Fibroblast of the aortic adventitia (primary cell): ENCODE measurements around the gene BPIFB4. TPM values are rescaled to one million over a fixed set of nuclear protein-coding genes. Genes with fewer than 3 reads are reported as not detected.
"Not testable (repeated sequence)": the region's sequence is repeated elsewhere in the genome, so short reads cannot be mapped to it uniquely, and the experiment has no call there.

Source experiments
- DNase-seq: peaks from one replicate; pipeline ENCODE4 v3.0.0-alpha.2; 2010; ENCODE audit warnings: low read depth
- H3K4me3 ChIP-seq: 2 replicates; pipeline ENCODE4 v1.5.1; 2011; ENCODE audit warnings: low read depth, mild to moderate bottlenecking, control low read depth, low read length, moderate library complexity
- total RNA-seq: library from RNA; depleted of rRNA; stranded (reverse); fragments of >200 nt; gene quantifications from 2 replicates; pipeline ENCODE4 v1.2.3, GENCODE V29; 2012; ENCODE audit warnings: low replicate concordance
- TF ChIP-seq, protein P1 (sequence below): IDR thresholded peaks from 2 replicates; pipeline ENCODE4 v1.5.1; 2011; ENCODE audit warnings: mild to moderate bottlenecking, low read length, control low read depth, inconsistent platforms; ENCODE audit not compliant: insufficient read depth

BPIFB4 gene
- total RNA-seq, 1 donor: not detected

DNA sequence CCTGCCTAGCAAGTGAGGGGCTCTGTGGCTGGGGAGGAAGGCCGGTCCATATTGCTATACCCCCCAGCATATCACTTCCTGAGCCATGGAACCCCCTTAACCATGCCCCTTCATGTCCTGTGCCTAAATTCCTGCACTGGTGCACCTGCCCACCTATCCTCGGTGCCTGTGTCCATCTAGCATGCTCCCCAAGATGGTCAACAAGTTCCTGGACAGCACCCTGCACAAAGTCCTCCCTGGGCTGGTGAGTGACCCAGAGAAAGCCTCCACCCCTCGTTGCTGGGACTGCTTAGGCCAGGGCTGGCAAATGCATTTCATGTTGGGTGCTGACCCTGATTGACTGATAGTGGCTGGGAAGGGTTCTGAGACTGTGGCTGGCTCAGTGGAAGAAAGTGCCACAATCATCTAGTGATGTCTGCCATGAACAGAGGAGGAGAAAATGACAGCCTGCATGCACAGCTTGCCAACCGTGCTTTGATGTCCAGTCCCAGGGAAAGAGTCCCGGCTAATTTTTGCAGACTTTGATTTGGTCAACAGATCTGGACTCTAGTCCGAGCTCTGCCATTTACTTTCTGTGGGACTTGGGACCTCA, 44.4 kb upstream of the BPIFB4 start:
- no peak for DNase-seq
- H3K4me3 ChIP-seq: no peak overlapping the region

DNA sequence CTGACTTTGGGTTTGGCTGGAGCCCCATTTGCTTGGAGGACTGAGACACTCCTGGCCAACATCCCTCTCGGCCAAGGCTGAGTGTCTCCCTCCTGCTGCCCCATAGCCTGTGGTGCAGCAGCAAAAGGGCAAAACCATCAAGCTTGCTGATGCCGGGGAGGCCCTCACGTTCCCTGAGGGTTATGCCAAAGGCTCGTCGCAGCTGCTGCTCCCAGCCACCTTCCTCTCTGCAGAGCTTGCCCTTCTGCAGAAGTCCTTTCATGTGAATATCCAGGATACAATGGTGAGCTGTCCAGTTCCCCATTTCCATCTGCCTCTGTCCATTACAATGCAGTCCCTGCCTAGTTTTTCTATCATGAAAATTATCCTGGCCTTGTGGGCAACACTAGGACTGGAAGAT, 42.0 kb upstream of the BPIFB4 start:
- TF ChIP-seq, protein P1, sequence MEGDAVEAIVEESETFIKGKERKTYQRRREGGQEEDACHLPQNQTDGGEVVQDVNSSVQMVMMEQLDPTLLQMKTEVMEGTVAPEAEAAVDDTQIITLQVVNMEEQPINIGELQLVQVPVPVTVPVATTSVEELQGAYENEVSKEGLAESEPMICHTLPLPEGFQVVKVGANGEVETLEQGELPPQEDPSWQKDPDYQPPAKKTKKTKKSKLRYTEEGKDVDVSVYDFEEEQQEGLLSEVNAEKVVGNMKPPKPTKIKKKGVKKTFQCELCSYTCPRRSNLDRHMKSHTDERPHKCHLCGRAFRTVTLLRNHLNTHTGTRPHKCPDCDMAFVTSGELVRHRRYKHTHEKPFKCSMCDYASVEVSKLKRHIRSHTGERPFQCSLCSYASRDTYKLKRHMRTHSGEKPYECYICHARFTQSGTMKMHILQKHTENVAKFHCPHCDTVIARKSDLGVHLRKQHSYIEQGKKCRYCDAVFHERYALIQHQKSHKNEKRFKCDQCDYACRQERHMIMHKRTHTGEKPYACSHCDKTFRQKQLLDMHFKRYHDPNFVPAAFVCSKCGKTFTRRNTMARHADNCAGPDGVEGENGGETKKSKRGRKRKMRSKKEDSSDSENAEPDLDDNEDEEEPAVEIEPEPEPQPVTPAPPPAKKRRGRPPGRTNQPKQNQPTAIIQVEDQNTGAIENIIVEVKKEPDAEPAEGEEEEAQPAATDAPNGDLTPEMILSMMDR: no peak
- DNase-seq: no peak
- no peak overlapping the region for H3K4me3 ChIP-seq

More for the DNA sequence above, 44.4 kb upstream of the BPIFB4 start:
- TF ChIP-seq, protein P1: no peak

DNA sequence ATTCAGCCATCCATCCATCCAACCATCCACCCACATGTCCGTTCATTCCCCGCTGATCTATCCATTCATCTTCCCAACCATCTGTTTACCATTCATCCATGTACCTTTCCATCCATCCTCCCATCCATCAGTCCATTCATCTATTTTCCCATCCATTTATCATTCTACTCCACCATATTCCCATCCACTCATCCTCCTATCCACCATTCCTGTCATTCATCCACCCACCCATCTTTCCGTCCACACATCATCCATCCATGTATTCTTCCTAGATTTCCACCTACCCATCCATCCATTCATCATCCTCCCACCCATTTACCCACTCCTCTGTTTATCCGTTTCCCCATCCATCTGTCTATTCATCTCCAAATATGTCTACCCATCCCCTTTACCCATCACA, 41.2 kb upstream of the BPIFB4 start:
- TF ChIP-seq, protein P1: no peak
- no peak overlapping the region for H3K4me3 ChIP-seq
- no peak for DNase-seq

DNA sequence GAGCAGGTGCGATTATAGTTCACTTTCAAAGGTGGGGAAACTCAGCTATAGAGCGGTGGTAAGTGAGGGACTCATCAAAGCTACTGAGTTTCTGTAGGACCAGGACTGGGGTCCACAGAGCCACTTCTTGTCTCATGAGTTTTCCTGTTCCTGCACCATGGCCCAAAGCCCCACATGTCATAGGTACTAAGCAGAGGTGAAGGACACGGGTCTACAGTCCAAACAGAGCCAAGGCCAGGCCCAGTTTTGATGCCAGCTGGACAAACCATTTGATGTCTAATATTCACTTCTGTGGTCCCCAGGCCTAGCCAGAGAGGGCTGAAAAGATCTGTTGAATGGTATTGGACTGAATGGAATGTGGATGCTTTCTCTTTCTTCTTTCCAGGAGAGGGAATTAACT, 37.0 kb upstream of the BPIFB4 start:
- DNase-seq: no peak
- TF ChIP-seq, protein P1: no peak
- H3K4me3 ChIP-seq: no peak overlapping the region

DNA sequence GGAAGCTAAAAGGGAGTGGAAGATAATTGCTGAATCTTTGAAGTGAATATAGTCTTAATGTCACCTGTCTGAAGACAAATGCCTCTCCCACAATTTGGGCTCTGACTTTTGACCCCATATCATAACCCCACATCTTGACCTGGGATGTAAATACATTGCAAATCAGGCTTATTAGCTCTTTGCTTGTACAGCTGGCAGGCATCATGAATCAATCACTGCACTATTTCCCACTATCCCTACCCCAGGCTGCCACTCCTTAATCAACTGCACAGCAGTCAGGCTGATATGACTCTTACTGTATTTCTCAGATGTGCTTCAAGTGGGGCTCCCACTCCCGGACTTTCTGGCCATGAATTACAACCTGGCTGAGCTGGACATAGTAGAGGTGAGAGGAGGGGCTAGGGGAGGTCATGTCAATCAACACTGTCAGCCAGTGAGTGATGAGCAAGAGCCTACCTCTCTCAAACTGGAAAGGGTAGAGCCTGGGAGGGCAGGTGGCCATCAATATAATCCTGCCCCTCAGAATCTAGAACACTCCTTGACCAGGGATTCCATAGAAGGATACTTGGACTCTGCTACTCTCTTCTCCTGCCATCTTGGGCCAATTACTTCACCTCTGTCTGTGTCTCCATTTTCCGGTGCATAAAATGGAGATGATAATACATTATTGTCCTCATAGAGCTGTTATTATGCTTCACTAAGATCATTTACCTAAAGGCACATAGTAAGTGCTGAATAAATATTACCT, 36.3 kb upstream of the BPIFB4 start:
- no peak overlapping the region for H3K4me3 ChIP-seq
- no peak for DNase-seq
- TF ChIP-seq, protein P1: no peak

DNA sequence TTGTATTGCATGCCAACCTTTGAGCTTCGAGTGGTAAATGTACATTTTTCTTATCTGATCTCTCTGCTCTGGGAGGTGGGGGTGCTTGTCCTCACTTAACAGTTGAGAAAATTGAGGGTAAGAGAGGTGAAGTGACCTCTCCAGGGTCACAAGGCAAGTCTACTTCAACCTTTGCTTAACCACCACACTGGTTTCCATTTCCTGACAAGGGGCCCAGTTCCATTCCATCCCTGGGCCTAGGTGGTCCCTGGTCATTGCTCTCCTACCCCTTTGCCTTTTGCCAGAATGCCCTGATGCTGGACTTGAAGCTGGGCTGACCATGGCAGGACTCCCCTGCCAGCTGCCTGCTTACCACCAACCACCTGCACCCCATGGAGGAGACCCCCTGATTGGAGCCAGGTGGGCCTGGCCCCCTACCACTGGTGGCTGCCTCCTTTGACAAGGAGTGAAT, 35.7 kb upstream of the BPIFB4 start:
- TF ChIP-seq, protein P1: no peak
- no peak overlapping the region for H3K4me3 ChIP-seq
- DNase-seq: no peak

DNA sequence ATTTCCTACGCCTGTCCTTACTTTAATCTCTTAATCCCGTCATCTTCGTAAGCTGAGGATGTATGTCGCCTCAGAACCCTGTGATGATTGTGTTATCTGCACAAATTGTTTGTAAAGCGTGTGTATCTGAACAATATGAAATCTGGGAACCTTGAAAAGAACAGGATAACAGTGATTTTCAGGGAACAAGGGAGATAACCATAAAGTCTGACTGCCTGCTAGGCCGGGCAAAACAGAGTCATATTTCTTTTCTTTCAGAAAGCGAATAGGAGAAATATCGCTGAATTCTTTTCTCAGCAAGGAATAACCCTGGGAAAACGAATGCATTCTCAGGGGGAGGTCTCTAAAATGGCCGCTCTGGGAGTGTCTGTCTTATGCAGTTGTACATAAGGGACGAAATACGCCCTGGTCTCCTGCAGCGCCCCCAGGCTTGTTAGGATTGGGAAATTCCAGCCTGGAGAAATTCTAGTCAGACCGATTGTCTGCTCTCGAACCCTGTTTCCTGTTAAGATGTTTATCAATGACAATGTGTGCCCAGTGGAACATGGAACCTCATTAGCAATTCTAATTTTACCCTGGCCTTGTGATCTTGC, 34.2 kb upstream of the BPIFB4 start:
- H3K4me3 ChIP-seq, DNase-seq: not testable (repeated sequence)
